MM.1S (cell line): ENCODE data around the gene FMR1.

Experiments used
- EZH2 ChIP-seq: fragments of 300-600 bp; sonication (generic); optimal IDR thresholded peaks from 2 replicates; pipeline ENCODE3; 2017; ENCODE audit warnings: low read depth, mild to moderate bottlenecking, antibody characterized with exemption, low read length, mixed read lengths
- EZH2phosphoT487 ChIP-seq: fragments of 300-600 bp; sonication (generic); IDR thresholded peaks from 2 replicates; pipeline ENCODE4 v1.6.1; 2018; ENCODE audit warnings: antibody characterized with exemption, low read length
- TF ChIP-seq, protein P1 (sequence below): fragments of 300-600 bp; sonication (generic); IDR thresholded peaks from 2 replicates; pipeline ENCODE4 v1.5.1; 2016; ENCODE audit warnings: antibody characterized with exemption, low read length, mixed read lengths

DNA sequence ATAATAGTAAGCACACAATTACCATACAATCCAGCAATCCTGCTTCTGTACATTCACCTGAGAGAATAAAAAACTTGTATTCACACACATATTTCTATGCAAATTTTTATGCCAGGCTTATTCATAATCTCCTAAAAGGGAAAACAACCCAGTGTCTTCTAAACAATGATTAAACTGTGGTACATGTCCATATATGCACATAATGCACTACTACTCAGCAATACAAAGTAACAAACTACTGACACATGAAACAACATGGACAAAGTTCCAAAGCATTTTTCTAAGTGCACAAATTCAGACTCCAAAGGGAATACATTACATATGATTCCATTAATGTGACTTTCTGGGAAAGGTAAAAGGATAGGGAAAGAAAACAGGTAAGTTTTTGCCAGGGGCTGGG, 18.0 kb upstream of the FMR1 start:
- TF ChIP-seq, protein P1, sequence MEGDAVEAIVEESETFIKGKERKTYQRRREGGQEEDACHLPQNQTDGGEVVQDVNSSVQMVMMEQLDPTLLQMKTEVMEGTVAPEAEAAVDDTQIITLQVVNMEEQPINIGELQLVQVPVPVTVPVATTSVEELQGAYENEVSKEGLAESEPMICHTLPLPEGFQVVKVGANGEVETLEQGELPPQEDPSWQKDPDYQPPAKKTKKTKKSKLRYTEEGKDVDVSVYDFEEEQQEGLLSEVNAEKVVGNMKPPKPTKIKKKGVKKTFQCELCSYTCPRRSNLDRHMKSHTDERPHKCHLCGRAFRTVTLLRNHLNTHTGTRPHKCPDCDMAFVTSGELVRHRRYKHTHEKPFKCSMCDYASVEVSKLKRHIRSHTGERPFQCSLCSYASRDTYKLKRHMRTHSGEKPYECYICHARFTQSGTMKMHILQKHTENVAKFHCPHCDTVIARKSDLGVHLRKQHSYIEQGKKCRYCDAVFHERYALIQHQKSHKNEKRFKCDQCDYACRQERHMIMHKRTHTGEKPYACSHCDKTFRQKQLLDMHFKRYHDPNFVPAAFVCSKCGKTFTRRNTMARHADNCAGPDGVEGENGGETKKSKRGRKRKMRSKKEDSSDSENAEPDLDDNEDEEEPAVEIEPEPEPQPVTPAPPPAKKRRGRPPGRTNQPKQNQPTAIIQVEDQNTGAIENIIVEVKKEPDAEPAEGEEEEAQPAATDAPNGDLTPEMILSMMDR: no peak
- no peak for TF ChIP-seq EZH2
- no peak for TF ChIP-seq EZH2phosphoT487
